SK-N-MC (cell line): ENCODE data around the gene ZNF135.

ENCODE experiments used
- DNase-seq: peaks from one replicate; pipeline ENCODE4 v3.0.0-alpha.2; 2011; ENCODE audit warnings: low read depth, low spot score
- H3K27ac ChIP-seq: fragments of 200-600 bp; sonication (generic); 2 replicates; pipeline ENCODE4 v1.5.1; 2016; ENCODE audit warnings: mixed run types
- H3K36me3 ChIP-seq: fragments of 200-600 bp; sonication (generic); 2 replicates; pipeline ENCODE4 v1.6.1; 2017; ENCODE audit warnings: antibody characterized with exemption, low read length, mixed read lengths; ENCODE audit not compliant: insufficient read depth
- H3K4me3 ChIP-seq: fragments of 200-600 bp; sonication (generic); 2 replicates; pipeline ENCODE4 v1.5.1; 2016
- H3K9ac ChIP-seq: fragments of 200-600 bp; sonication (generic); 2 replicates; pipeline ENCODE4 v1.8.0; 2017; ENCODE audit warnings: mixed run types, mixed read lengths; ENCODE audit not compliant: insufficient read length
- H3K9me3 ChIP-seq: fragments of 200-600 bp; sonication (generic); 2 replicates; pipeline ENCODE4 v1.6.1; 2017; ENCODE audit warnings: low read depth, mild to moderate bottlenecking, antibody characterized with exemption, low read length, moderate library complexity, mixed read lengths
- EZH2 ChIP-seq: fragments of 200-600 bp; sonication (generic); IDR thresholded peaks from one replicate; pipeline ENCODE4 v1.6.1; 2017; ENCODE audit warnings: antibody characterized with exemption
- FOXP2 ChIP-seq: optimal IDR thresholded peaks from 2 replicates; pipeline ENCODE3; 2011; ENCODE audit warnings: mild to moderate bottlenecking, moderate library complexity; ENCODE audit not compliant: insufficient read depth; ENCODE audit errors: extremely low read length, control extremely low read depth
- POLR2AphosphoS5 ChIP-seq: IDR thresholded peaks from 2 replicates; pipeline ENCODE4 v1.6.1; 2012; ENCODE audit warnings: mild to moderate bottlenecking, low read depth, low read length, borderline replicate concordance

Gene ZNF135

DNA sequence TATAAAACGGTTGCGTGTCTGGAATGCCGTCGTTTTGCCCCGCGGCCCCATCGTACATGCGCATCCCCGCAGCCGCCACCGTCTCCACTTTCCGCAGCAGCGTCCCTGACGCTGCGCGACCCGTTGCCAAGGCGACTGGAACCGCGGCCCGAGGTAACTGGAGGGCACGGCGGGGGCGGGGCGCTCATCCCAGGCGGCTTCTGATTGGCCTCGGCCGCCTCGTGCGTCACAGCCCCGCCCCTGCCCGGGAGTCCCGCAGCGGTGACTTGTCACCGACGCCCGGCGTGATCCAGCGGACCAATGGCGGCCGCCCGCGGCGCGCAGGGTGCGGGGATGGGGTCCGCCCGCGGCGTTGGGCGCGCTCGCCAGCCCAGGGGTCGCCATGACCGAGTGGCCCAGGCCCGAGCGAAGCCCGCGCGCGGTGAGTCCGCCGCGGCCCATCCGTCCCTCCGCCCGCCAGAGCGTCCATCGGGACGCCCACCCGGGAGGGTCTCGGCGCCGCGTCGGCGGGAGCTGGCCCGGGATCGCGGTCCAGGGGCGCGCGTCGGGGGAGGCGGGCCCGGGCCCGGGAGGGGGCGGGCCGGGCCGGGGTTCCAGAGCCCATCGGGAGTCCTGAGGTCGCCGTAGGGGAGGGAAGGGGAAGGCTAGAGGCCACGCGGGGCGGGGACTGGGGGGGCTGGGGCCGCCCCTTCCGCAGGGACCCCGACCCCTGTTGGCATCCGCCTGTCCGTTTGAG lies 25.2 kb upstream of the ZNF135 start, which contains the start of gene ZSCAN1:
ZSCAN1 (plus strand) TSS at position 285 of the 736 bp plus-strand sequence. CDS start 3,812 bp downstream, outside the sequence.
- no peak for TF ChIP-seq FOXP2
- no peak for TF ChIP-seq POLR2AphosphoS5
- TF ChIP-seq EZH2: no peak
- Histone ChIP-seq H3K27ac (no peak within 1 kb of the TSS), H3K9me3 (no peaks in the 10 kb centered on the region), H3K4me3 (no peak within 1 kb of the TSS; the same call in 1 of the 2 replicates), H3K9ac (no peak within 1 kb of the TSS), H3K36me3 (no peaks in the 10 kb centered on the region)
- no peak for DNase-seq

DNA sequence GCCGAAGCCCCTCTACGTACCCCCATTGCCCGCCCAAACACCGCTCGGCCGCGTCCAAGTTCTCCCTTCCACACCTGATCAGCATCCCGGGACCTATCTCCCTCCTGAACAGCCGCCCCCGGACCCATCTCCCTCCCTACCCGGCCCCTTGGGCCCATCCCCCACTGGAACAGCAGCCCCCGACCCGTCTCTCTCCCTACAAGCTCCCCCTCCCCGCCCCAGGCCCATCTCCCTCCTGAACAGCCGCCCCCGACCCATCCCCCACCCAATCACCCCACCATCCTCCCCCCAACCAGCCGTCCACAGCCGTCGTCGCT lies 24.6 kb upstream of the ZNF135 start:
- no peaks in the 10 kb centered on the region for H3K9me3 ChIP-seq
- no peak overlapping the region for H3K27ac ChIP-seq
- H3K36me3 ChIP-seq: no peaks in the 10 kb centered on the region
- no peak overlapping the region for H3K4me3 ChIP-seq
- TF ChIP-seq FOXP2 (no peak), EZH2 (no peak), POLR2AphosphoS5 (no peak)
- no peak for DNase-seq
- H3K9ac ChIP-seq: no peak overlapping the region

DNA sequence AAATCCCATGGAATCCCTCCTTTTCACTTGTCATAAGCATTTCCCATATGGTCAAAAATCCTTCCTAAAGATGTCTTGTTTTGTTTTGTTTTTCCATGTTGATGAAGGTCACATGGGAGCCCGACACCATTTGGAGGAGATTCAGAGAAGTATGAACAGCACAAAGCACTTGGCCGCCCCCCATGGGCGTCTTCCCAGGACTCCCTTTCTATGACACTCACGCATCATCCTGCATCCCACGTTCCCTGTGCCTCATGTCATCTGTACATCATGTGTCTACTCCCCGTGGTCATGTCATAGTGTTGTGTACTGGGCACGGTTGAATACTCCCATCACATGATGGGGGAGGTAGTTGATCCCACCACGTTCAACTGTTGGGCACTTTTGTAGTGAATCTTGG lies 23.2 kb upstream of the ZNF135 start:
- H3K9me3 ChIP-seq: no peaks in the 10 kb centered on the region

DNA sequence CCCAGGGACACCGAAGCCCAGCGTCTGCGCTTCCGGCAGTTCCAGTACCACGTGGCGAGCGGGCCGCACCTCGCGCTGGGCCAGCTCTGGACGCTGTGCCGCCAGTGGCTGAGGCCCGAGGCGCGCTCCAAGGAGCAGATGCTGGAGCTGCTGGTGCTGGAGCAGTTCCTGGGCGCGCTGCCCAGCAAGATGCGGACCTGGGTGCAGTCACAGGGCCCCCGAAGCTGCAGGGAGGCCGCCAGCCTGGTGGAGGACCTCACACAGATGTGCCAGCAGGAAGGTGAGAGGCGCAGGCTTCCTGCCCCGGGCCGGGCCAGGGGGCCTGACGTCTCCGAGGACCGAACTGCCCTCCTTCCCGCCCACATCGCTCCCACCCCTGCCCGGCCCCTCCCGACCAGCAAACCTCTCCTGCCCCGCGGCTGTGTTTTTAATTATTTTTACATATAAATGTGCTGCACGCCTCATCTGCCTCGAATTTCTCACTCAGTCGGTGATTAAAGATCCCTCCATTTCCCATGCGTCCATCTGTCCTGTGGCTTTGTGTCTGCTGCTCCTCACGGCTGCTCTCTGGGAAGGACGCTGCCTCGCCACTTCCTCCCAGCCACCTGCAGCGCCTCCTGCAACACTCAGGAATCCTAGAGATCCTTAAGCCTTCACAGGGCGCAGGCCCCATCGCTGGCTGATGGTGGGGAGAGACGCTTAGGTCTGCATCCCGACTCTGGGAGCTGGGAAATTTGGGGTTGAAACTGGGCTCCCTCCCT lies 21.0 kb upstream of the ZNF135 start:
- Histone ChIP-seq H3K9me3 (no peaks in the 10 kb centered on the region), H3K4me3 (no peak overlapping the region), H3K36me3 (no peaks in the 10 kb centered on the region), H3K9ac (no peak overlapping the region), H3K27ac (no peak overlapping the region)
- no peak for TF ChIP-seq POLR2AphosphoS5
- no peak for TF ChIP-seq FOXP2
- no peak for TF ChIP-seq EZH2
- DNase-seq: no peak

More for the DNA sequence above, 23.2 kb upstream of the ZNF135 start:
- Histone ChIP-seq H3K36me3 (no peaks in the 10 kb centered on the region), H3K9ac (no peak overlapping the region), H3K4me3 (no peak overlapping the region), H3K27ac (no peak overlapping the region)
- no peak for DNase-seq
- TF ChIP-seq FOXP2: no peak
- TF ChIP-seq POLR2AphosphoS5: no peak
- TF ChIP-seq EZH2: no peak

DNA sequence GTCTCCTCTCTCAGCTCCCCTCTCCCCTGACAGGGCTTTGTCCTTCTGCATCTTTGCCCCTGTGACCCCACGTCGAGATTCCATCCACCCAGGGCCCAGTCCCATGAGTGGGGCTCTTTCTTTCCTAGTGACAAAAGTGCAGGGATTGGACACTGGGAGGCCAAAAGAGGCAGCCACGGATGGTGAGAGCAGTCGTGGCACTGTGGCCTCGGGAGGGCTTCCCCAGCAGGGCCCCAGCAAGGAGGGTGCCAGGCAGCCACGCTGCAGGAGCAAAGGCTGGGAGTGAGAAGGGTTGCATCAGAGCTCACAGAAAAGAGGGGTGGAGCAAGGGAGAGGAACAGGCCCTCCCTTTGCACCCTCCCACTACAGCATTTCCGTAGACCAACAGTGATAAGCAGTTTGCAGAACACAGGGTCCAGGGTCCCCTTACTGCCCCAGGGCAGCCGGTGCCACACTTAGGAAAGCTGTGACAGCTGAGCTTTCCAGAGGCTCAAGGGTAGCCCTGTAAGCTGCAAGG lies 20.3 kb upstream of the ZNF135 start:
- Histone ChIP-seq H3K9ac (no peak overlapping the region), H3K36me3 (no peaks in the 10 kb centered on the region), H3K9me3 (no peaks in the 10 kb centered on the region), H3K27ac (no peak overlapping the region), H3K4me3 (no peak overlapping the region)
- no peak for DNase-seq
- TF ChIP-seq POLR2AphosphoS5: no peak

DNA sequence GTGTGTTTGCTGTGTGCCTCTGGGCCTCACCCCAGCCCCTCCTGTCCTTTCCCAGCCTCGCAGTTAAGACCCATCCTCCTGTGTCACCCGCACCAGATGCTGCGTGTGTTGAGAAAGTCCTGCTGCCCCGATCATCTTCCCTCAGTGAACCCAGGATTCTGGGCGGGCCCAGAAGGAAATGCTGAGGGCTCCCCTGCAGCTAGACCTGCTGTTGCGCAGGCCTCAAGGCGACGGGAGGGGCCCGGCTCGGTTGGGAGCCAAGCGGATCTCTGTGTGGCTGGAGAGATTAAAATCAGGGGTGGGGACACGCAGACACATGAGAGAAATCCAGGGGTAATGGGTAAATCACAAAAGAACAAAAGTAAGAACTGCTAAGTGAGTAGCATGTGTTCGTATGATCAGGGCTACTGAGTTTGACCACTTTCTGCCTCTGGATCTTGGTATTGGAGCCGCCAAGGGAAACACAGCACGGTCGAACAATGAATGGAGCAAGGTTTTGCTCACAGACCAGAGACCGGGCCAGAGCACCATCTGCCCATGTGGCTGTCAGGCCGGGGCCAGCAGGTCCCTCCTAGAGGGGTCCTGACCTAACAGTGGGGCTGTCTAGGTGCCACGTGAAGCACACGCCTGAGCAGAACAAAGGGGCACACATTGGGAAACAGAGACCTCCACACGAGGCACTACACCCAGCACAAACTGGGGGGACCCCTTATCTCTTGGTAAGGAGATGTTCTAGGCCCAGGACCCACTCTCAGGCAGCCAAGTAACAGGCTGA lies 18.1 kb upstream of the ZNF135 start:
- no peak overlapping the region for H3K27ac ChIP-seq
- H3K9ac ChIP-seq: no peak overlapping the region
- TF ChIP-seq POLR2AphosphoS5: no peak
- TF ChIP-seq EZH2: no peak
- no peak for TF ChIP-seq FOXP2
- no peaks in the 10 kb centered on the region for H3K36me3 ChIP-seq
- DNase-seq: no peak
- no peaks in the 10 kb centered on the region for H3K9me3 ChIP-seq
- H3K4me3 ChIP-seq: no peak overlapping the region

DNA sequence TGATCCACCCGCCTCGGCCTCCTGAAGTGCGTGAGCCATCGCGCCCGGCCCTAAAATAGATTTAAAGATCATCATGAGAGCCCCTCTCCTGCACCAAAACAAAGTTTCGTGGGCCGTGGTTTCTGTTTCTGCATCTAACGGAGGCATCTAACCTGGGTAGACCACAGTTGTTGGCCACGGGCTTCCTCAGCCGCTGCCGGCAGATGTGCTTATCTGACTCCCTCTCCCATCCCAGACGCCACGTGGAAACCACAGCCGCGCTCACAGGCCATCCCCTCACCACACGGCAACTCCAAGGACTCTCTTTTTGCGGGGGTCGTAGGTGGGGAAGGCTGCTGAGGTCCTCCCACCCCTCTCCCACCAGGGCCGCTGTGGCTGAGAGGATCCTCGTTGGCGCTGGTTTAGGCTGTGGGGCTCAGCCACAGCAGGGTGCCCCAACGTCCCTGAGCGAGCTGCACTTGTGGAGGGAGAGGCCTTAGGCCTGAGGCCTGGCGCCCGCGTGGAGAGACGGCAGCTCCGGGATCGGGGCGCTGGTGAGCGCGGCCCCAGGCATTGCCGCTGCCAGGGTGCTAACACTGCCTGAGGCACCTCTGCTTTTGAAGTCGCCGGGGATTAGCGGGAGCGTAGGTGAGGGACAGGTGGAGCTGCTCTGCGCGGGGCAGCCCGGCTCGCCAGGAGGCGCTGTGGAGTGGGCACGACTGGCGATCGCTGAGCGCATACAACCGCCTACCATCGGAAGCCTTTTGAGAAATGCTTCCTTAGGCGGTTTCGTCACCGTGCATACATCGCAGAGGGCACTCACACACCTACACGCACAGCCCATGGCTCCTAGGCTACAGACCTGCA lies 16.4 kb upstream of the ZNF135 start:
- H3K9me3 ChIP-seq: no peaks in the 10 kb centered on the region
- no peak for DNase-seq

DNA sequence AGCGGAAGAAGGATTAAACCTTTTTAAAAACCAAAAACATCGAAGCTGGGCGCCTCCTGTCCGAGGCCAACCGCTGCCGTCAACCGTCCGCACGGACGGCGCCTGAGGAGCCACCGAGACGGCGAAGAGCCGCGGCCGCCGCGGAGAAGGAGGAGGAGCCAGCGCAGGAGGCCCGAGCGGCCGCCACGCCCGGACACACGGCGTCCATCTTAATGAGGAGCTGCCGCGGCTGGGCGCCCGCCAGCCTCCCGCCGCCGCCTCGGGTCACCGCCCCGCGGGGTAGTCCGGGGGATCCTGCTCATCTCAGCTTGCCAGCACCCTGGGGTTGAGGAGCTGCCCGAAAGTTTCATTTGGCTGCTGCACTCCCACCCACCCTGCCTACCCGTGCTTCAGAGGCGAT lies 14.7 kb upstream of the ZNF135 start:
- Histone ChIP-seq H3K27ac (no peak overlapping the region), H3K9me3 (no peaks in the 10 kb centered on the region), H3K4me3 (no peak overlapping the region), H3K36me3 (no peaks in the 10 kb centered on the region), H3K9ac (no peak overlapping the region)
- TF ChIP-seq FOXP2 (no peak), EZH2 (no peak), POLR2AphosphoS5 (no peak)
- DNase-seq: no peak

More for the DNA sequence above, 16.4 kb upstream of the ZNF135 start:
- Histone ChIP-seq H3K4me3 (no peak overlapping the region), H3K9ac (no peak overlapping the region), H3K27ac (no peak overlapping the region), H3K36me3 (no peaks in the 10 kb centered on the region)
- no peak for TF ChIP-seq POLR2AphosphoS5
- TF ChIP-seq EZH2: no peak
- no peak for TF ChIP-seq FOXP2
